ENCODE measurements around the gene NLRC5. TPM values are rescaled to one million over a fixed set of nuclear protein-coding genes. Genes with fewer than 3 reads are reported as not detected.

The NLRC5 gene
- total and polyA plus RNA-seq, 2 donors (not counting 3 experiments of a cell fraction or from before 2014, with no cell fraction given) = 7.4 to 26.3 TPM

- FAIRE-seq (no peak), DNase-seq (ENCODE audit: low read depth, low spot score) (no peak)
- no peaks in the 10 kb centered on the region for H3K4me1 ChIP-seq (ENCODE audit: control insufficient read depth, extremely low read depth, insufficient read depth, low read length)
- H4K20me1 ChIP-seq (replicated peaks; ENCODE audit: control insufficient read depth, extremely low read depth, insufficient read depth, low read length) = no peaks in the 10 kb centered on the region
- H3K36me3 ChIP-seq (ENCODE audit: control insufficient read depth in 2 of 2, extremely low read depth in 1 of 2, insufficient read depth in 2 of 2, low read length in 2 of 2) = no peaks in the 10 kb centered on the region
- no peak overlapping the region for H3K4me3 ChIP-seq (replicated peaks in 1 of 3; ENCODE audit: insufficient read depth in 1 of 3, low read depth in 1 of 3, low read length in 3 of 3)
- intact Hi-C loops (cut with micrococcal nuclease) = no loop called here
- no peaks in the 10 kb centered on the region for H3K27me3 ChIP-seq (ENCODE audit: control insufficient read depth in 2 of 2, insufficient read depth in 2 of 2, low read length in 2 of 2)
- no peaks in the 10 kb centered on the region for H3K79me2 ChIP-seq (ENCODE audit: control insufficient read depth, insufficient read depth, low read length)
- no peaks in the 10 kb centered on the region for H3K9me3 ChIP-seq (replicated peaks; ENCODE audit: control insufficient read depth, insufficient read depth, low read length)
- POLR2A ChIA-PET = no interaction called here
- H3K9ac ChIP-seq (replicated peaks; ENCODE audit: extremely low read depth, insufficient read depth, low read length) = no peak overlapping the region
- dilution Hi-C loops (cut with MboI; ENCODE audit: extremely low pct_ligation_motif_present, low sequenced_read_pairs) = no loop called here
- no peaks in the 10 kb centered on the region for H3K9me1 ChIP-seq (replicated peaks; ENCODE audit: control insufficient read depth, extremely low read depth, insufficient read depth, low read length)
- no peak overlapping the region for H3K27ac ChIP-seq (ENCODE audit: insufficient read depth, low read depth, low read length)
- no peak overlapping the region for H2AFZ ChIP-seq (ENCODE audit: low read depth, low read length)
- no peak overlapping the region for H3K4me2 ChIP-seq (ENCODE audit: insufficient read depth, low read length)
- BruUV-seq (replicated peaks) = no TSS peak
- TF ChIP-seq POLR2AphosphoS5 (IDR thresholded peaks at IDR 0.05; ENCODE audit: insufficient read depth, low read depth, low read length) (no peak), FOS (IDR thresholded peaks at IDR 0.05; ENCODE audit: borderline replicate concordance, insufficient read depth, low read length) (no peak), JUN (IDR thresholded peaks at IDR 0.05; ENCODE audit: borderline replicate concordance, insufficient read depth, insufficient read length, low read depth) (no peak), EZH2 (IDR thresholded peaks at IDR 0.05; ENCODE audit: borderline replicate concordance, low read depth, low read length, severe bottlenecking) (no peak), MYC (IDR thresholded peaks at IDR 0.05; ENCODE audit: low read depth, low read length) (no peak), POLR2A (IDR thresholded peaks at IDR 0.05; ENCODE audit: low read depth, low read length) (no peak), MAX (IDR thresholded peaks at IDR 0.05; ENCODE audit: insufficient read depth, insufficient read length) (no peak)
- CTCF ChIA-PET = interaction anchor here (1.3 kb wide), 1 partner anchor 65 kb away, joined by 3 read pairs; no protein-coding TSS in a partner anchor
These were observed 41.1 kb downstream of the NLRC5 start for GRCh38 chr16:57030346-57030902.

DNA sequence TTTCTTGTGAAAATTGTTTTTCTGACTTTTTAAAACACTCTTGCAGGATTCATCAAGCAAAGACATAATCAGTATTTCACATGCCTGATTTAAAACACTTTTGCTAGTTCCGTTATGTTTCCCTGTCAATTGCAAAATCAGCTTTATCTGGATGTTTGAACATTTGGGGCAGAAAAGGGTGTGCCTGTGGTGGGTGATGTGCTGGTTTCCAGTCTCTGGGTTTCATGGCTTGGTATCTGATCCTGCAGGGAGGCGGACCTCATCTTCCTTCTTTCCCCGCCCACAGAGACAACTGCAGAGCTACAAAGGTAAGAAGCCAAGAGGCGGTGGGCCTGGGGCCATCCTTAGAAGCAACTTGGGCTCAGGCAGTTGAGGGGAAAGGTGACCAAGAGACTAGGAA is 41.8 kb downstream of the NLRC5 start:
- Histone ChIP-seq H3K4me3 (replicated peaks in 1 of 3; ENCODE audit: insufficient read depth in 1 of 3, low read depth in 1 of 3, low read length in 3 of 3) (no peak overlapping the region), H3K27ac (ENCODE audit: insufficient read depth, low read depth, low read length) (no peak overlapping the region), H3K36me3 (ENCODE audit: control insufficient read depth in 2 of 2, extremely low read depth in 1 of 2, insufficient read depth in 2 of 2, low read length in 2 of 2) (no peaks in the 10 kb centered on the region), H2AFZ (ENCODE audit: low read depth, low read length) (no peak overlapping the region), H3K4me2 (ENCODE audit: insufficient read depth, low read length) (no peak overlapping the region), H3K9ac (replicated peaks; ENCODE audit: extremely low read depth, insufficient read depth, low read length) (no peak overlapping the region), H3K79me2 (ENCODE audit: control insufficient read depth, insufficient read depth, low read length) (no peaks in the 10 kb centered on the region), H3K4me1 (ENCODE audit: control insufficient read depth, extremely low read depth, insufficient read depth, low read length) (no peaks in the 10 kb centered on the region), H3K27me3 (ENCODE audit: control insufficient read depth in 2 of 2, insufficient read depth in 2 of 2, low read length in 2 of 2) (no peaks in the 10 kb centered on the region), H3K9me1 (replicated peaks; ENCODE audit: control insufficient read depth, extremely low read depth, insufficient read depth, low read length) (no peaks in the 10 kb centered on the region), H4K20me1 (replicated peaks; ENCODE audit: control insufficient read depth, extremely low read depth, insufficient read depth, low read length) (no peaks in the 10 kb centered on the region), H3K9me3 (replicated peaks; ENCODE audit: control insufficient read depth, insufficient read depth, low read length) (no peaks in the 10 kb centered on the region)
- POLR2A ChIA-PET = no interaction called here
- dilution Hi-C loops (cut with MboI; ENCODE audit: extremely low pct_ligation_motif_present, low sequenced_read_pairs) = no loop called here
- no peak for FAIRE-seq
- CTCF ChIA-PET = no interaction called here
- intact Hi-C loops (cut with micrococcal nuclease) = no loop called here
- BruUV-seq (replicated peaks) = no TSS peak
- TF ChIP-seq CTCF (IDR thresholded peaks at IDR 0.05; ENCODE audit: extremely low read depth in 1 of 2, insufficient read depth in 1 of 2, low read depth in 1 of 2, low read length in 2 of 2) = no peak
- TF ChIP-seq MYC (IDR thresholded peaks at IDR 0.05; ENCODE audit: low read depth, low read length) = no peak
- TF ChIP-seq POLR2AphosphoS5 (IDR thresholded peaks at IDR 0.05; ENCODE audit: insufficient read depth, low read depth, low read length) = no peak
- no peak for DNase-seq (ENCODE audit: low read depth, low spot score)

Data from endothelial cell of umbilical vein (primary cell).